Brain microvascular endothelial cell (primary cell): ENCODE measurements around the gene KCNK5.

Experiments
- DNase-seq: peaks from one replicate; pipeline ENCODE4 v3.0.0-alpha.2; 2020
- H3K27ac ChIP-seq: fragments of 250-450 bp; sonication (Bioruptor Pico); 2 replicates; pipeline ENCODE4 v1.5.1; 2020; ENCODE audit warnings: mild to moderate bottlenecking, moderate library complexity
- H3K27me3 ChIP-seq: fragments of 250-450 bp; sonication (Bioruptor Pico); replicated peaks from 2 replicates; pipeline ENCODE4 v1.5.1; 2020; ENCODE audit warnings: mild to moderate bottlenecking
- H3K36me3 ChIP-seq: fragments of 250-450 bp; sonication (Bioruptor Pico); replicated peaks from 2 replicates; pipeline ENCODE4 v1.5.1; 2020; ENCODE audit warnings: mild to moderate bottlenecking
- H3K4me3 ChIP-seq: 2 replicates; pipeline ENCODE4 v1.5.1; 2011; ENCODE audit warnings: low read depth, mild to moderate bottlenecking, control low read depth, low read length, moderate library complexity
- in situ Hi-C: cut with HindIII; loops from 2 replicates; pipeline ENCODE4 v1.10.0; 2017; ENCODE audit warnings: low sequenced_read_pairs, low pct_ligation_motif_present
- TF ChIP-seq, protein P1 (sequence below): IDR thresholded peaks from 2 replicates; pipeline ENCODE4 v1.5.1; 2011; ENCODE audit warnings: low read depth, mild to moderate bottlenecking, moderate library complexity, low read length, control low read depth, inconsistent platforms; ENCODE audit errors: missing control alignments

Gene KCNK5

DNA sequence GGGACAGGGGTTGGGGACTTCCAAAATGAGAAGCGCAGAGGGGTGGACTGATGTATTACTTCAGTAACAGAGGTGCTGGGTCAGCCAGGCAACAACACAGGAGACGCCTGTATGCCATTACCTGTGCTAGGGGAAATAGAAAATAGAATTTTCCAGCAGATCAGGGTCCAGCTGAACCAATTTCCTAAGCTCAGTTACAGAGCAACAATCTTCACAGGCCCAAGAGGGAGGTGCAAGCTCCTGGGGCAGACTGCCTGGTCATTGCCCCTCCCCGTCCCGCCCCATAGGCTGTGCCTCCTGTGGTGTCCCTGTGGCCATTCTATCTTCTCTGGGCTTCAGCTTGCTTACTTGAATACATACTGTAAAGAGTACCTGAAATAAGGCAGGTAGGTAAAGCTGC lies 3.7 kb downstream of the KCNK5 start:
- TF ChIP-seq, protein P1, sequence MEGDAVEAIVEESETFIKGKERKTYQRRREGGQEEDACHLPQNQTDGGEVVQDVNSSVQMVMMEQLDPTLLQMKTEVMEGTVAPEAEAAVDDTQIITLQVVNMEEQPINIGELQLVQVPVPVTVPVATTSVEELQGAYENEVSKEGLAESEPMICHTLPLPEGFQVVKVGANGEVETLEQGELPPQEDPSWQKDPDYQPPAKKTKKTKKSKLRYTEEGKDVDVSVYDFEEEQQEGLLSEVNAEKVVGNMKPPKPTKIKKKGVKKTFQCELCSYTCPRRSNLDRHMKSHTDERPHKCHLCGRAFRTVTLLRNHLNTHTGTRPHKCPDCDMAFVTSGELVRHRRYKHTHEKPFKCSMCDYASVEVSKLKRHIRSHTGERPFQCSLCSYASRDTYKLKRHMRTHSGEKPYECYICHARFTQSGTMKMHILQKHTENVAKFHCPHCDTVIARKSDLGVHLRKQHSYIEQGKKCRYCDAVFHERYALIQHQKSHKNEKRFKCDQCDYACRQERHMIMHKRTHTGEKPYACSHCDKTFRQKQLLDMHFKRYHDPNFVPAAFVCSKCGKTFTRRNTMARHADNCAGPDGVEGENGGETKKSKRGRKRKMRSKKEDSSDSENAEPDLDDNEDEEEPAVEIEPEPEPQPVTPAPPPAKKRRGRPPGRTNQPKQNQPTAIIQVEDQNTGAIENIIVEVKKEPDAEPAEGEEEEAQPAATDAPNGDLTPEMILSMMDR: no peak
- DNase-seq: no peak
- Histone ChIP-seq H3K36me3 (no peaks in the 10 kb centered on the region), H3K27me3 (peaks cover 24% of the 10 kb centered on the region), H3K27ac (no peak overlapping the region), H3K4me3 (no peak overlapping the region)
- in situ Hi-C loops: no loop called here

DNA sequence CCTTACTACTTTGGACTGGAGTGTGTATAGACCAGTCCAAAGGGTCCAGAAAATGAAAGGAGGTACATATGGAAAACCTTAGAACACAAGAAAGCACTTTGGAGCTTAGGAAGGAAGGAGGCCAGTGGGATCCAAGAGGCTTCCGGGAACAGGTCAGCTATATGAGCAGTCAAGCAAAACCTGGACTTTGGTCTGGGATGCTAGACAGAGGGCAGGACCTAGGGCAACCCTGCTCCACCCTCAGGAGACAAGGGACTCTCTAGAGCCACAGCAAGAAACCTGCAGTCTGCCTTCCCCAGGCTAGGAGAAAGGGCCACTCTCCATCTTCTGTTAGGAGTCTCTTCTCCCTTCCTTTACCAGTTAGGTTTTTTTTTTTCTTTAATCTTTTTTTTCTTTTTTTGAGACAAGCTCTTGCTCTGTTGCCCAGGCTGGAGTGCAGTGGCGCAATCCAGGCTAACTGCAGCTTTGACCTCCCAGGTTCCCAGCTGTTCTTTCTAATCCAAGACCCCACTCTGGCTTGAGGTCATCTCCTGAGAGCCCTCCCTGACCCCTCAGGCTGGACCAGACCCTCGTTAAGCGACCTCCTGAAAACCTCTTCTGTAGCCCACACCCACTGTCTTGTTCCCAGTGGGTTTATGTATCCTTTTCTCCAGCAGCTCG lies 4.6 kb downstream of the KCNK5 start:
- no peaks in the 10 kb centered on the region for H3K36me3 ChIP-seq
- in situ Hi-C loops: no loop called here
- H3K4me3 ChIP-seq: no peak overlapping the region
- TF ChIP-seq, protein P1: no peak
- H3K27me3 ChIP-seq: peaks cover 24% of the 10 kb centered on the region
- no peak for DNase-seq
- no peak overlapping the region for H3K27ac ChIP-seq

DNA sequence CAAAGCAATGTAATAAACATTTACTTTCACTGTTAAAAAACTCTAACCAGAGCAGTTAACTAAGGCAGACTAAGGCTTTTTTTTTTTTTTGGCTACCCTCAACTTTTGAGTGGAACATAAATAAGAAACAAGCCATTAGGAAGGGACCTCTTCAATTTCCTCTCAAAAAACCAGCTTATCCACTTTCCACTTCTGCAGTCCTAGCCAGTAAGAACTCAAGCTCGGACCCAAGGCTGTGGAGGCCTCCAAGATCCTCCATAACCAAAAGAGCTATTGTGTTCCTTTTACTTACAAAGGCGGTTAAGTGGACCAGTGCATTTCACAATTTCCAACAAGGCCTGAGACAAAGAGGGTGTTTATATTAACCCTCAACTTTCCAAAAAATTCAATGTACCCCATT lies 5.3 kb downstream of the KCNK5 start:
- in situ Hi-C loops: no loop called here

DNA sequence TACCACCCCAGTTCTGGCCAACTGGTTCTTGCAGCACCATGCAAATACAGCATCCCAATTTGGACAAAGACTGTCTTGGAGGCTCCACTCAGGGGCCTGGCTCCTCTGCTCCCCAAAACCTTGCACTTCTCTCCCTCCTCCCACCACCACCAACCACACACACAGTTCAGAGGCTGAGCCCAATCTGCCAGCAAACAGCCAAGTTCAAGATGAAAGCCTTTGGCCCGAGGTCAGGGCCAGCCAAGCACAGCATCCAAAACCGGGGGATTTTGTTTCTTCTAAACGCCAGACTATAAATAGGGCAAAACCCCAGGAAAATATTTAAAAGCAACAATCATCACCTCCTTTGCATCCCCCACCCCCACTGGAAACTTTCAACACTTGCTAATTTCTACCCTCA lies 5.7 kb downstream of the KCNK5 start:
- in situ Hi-C loops: no loop called here
- TF ChIP-seq, protein P1: no peak
- H3K4me3 ChIP-seq: no peak overlapping the region
- no peak for DNase-seq
- H3K36me3 ChIP-seq: no peaks in the 10 kb centered on the region
- no peak overlapping the region for H3K27ac ChIP-seq
- H3K27me3 ChIP-seq: peaks cover 14% of the 10 kb centered on the region

More for the DNA sequence above, 5.3 kb downstream of the KCNK5 start:
- H3K4me3 ChIP-seq: no peak overlapping the region
- peaks cover 18% of the 10 kb centered on the region for H3K27me3 ChIP-seq
- H3K27ac ChIP-seq: no peak overlapping the region
- H3K36me3 ChIP-seq: no peaks in the 10 kb centered on the region
- DNase-seq: no peak
- TF ChIP-seq, protein P1: no peak

DNA sequence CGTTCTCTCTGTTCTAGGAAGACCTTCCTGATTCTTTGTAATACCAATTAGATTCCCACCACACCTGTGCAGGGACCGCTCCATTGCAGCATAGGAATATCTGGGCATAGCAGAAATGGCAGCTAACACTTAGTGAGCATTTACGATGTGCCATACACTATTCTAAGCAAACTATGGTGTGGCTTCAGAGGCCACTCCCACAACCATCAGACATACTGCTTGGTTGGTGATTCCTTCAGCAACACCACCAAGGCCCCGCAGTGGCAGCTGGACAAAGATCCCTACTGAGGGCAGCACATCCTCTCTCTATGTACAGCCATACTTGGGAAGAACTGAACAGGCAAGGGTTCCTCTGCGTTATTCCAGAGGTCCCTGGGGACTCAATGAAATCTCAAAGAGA lies 6.2 kb downstream of the KCNK5 start:
- in situ Hi-C loops: no loop called here
- H3K4me3 ChIP-seq: no peak overlapping the region
- no peak for DNase-seq
- H3K27me3 ChIP-seq: peaks cover 9% of the 10 kb centered on the region
- no peak overlapping the region for H3K27ac ChIP-seq
- H3K36me3 ChIP-seq: no peaks in the 10 kb centered on the region
- TF ChIP-seq, protein P1: no peak
